ENCODE data around the gene DPP6.

DPP6 gene

GRCh38 chr7:154255324-154255723 lies 203.1 kb downstream of the DPP6 start:
- DNase-seq, result no peak

- no peak for DNase-seq
Measured at GRCh38 chr7:154256150-154256549, 204.0 kb downstream of the DPP6 start.

- DNase-seq, result no peak
Measured at GRCh38 chr7:154259396-154259795, 207.2 kb downstream of the DPP6 start.

GRCh38 chr7:154287356-154287755 lies 235.2 kb downstream of the DPP6 start:
- no peak for DNase-seq

- DNase-seq, result no peak
Measured at GRCh38 chr7:154289119-154289518, 236.9 kb downstream of the DPP6 start.

GRCh38 chr7:154296443-154296842 lies 244.2 kb downstream of the DPP6 start:
- DNase-seq, result no peak

GRCh38 chr7:154299736-154300135 lies 247.5 kb downstream of the DPP6 start:
- no peak for DNase-seq

- no peak for DNase-seq
Measured at GRCh38 chr7:154302380-154302779, 250.2 kb downstream of the DPP6 start.

- no peak for DNase-seq
Measured at GRCh38 chr7:154304231-154304630, 252.0 kb downstream of the DPP6 start.

GRCh38 chr7:154304740-154305700 lies 252.8 kb downstream of the DPP6 start:
- no peak for DNase-seq

- no peak for DNase-seq
Measured at GRCh38 chr7:154306036-154306435, 253.8 kb downstream of the DPP6 start.

- no peak for DNase-seq
Measured at GRCh38 chr7:154308928-154309327, 256.7 kb downstream of the DPP6 start.

GRCh38 chr7:154310114-154310513 lies 257.9 kb downstream of the DPP6 start:
- no peak for DNase-seq

- no peak for DNase-seq
Measured at GRCh38 chr7:154324196-154324595, 272.0 kb downstream of the DPP6 start.

- no peak for DNase-seq
Measured at GRCh38 chr7:154326421-154326820, 274.2 kb downstream of the DPP6 start.

GRCh38 chr7:154330318-154330717 lies 278.1 kb downstream of the DPP6 start:
- no peak for DNase-seq

GRCh38 chr7:154332811-154333580 lies 280.8 kb downstream of the DPP6 start:
- no peak for DNase-seq

- DNase-seq, result no peak
Measured at GRCh38 chr7:154336295-154336694, 284.1 kb downstream of the DPP6 start.

GRCh38 chr7:154338701-154339506 lies 286.7 kb downstream of the DPP6 start:
- DNase-seq, result no peak

GRCh38 chr7:154342971-154343633 lies 290.9 kb downstream of the DPP6 start:
- no peak for DNase-seq

- no peak for DNase-seq
Measured at GRCh38 chr7:154343778-154344412, 291.7 kb downstream of the DPP6 start.

GRCh38 chr7:154345093-154345492 lies 292.9 kb downstream of the DPP6 start:
- no peak for DNase-seq
